Ovary (tissue), 9 donors: Measurements from ENCODE around the gene ZMYND11. TPM values are rescaled to one million over a fixed set of nuclear protein-coding genes. Genes with fewer than 3 reads are reported as not detected.
A peak's percentile ranks its signal among the peaks of the same experiment; 100 is the strongest.

Source experiments
- DNase-seq, 5 donors: peaks; one replicate each; pipeline ENCODE4 v3.0.0-alpha.2; 2019 to 2020
- H3K27ac ChIP-seq, 2 donors: fragments of 200-600 bp; one replicate each; pipeline versions ENCODE4 v1.5.1 to v1.8.0; 2019 to 2022
- H3K27me3 ChIP-seq: fragments of 200-600 bp; one replicate; pipeline ENCODE4 v1.8.0; 2022
- H3K36me3 ChIP-seq: fragments of 200-600 bp; sonication (generic); one replicate; pipeline ENCODE4 v1.5.1; 2019
- H3K4me1 ChIP-seq: one replicate; pipeline ENCODE4 v1.8.1; 2013; ENCODE audit warnings: mild to moderate bottlenecking, moderate library complexity; ENCODE audit not compliant: insufficient read depth
- H3K4me3 ChIP-seq: fragments of 200-600 bp; sonication (generic); one replicate; pipeline ENCODE4 v1.5.1; 2017
- H3K9me3 ChIP-seq, 2 donors: fragments of 200-600 bp in 1 of 2; sonication (generic) in 1 of 2; one replicate each; pipeline versions ENCODE4 v1.5.1 to v1.8.1; 2013 to 2019; ENCODE audit warnings: mild to moderate bottlenecking in 1 of 2, moderate library complexity in 1 of 2
- CTCF ChIP-seq, 3 donors: fragments of 450-650 bp in 2 of 3; fragments of 200-600 bp in 1 of 3; IDR thresholded peaks; one replicate each; pipeline versions ENCODE4 v1.5.1 to v1.8.0; 2016 to 2022; ENCODE audit warnings: antibody characterized with exemption in 3 of 3, mild to moderate bottlenecking in 1 of 3
- EP300 ChIP-seq: sonication (generic); formaldehyde crosslinking; IDR thresholded peaks from one replicate; pipeline ENCODE4 v1.6.1; 2017; ENCODE audit warnings: antibody characterized with exemption
- POLR2A ChIP-seq: fragments of 450-650 bp; IDR thresholded peaks from one replicate; pipeline ENCODE4 v1.6.1; 2017; ENCODE audit warnings: antibody characterized with exemption, mild to moderate bottlenecking, moderate library complexity
- WGBS, 3 donors: extraction: QIAGEN DNeasy Blood & Tissue Kit in 1 of 3; methylation state at CpG; one replicate each; pipeline versions ENCODE4 v1.1.5 to v1.1.7; 2013 to 2017; 5-methylcytosine and 5-hydroxymethylcytosine counted together
- intact Hi-C, 4 donors: fragments of 100-400 bp; cut with DNase I; formaldehyde crosslinking; loops; one replicate each; pipeline versions ENCODE4 v1.11.0 to v1.15.1; 2022 to 2023
- polyA plus RNA-seq, 2 donors: library from polyadenylated mRNA; stranded (reverse); fragments of 200-250 nt in 1 of 2; fragments of 350-450 nt in 1 of 2; fragmentation: Illumina TruSeq in 1 of 2; extraction: RNeasy Lipid Tissue Mini Kit (QIAGEN cat#74804) in 1 of 2; gene quantifications; one replicate each; pipeline ENCODE4 v1.2.3, GENCODE V29; 2013 to 2014
- total RNA-seq, 7 donors: library from RNA; depleted of rRNA in 2 of 7; stranded (reverse); fragments of >200 nt in 2 of 7; fragmentation: NEBNext Ultra II Directional in 3 of 7; extraction: Animal tissue kit (Norgen Biotek cat#: 25700) in 3 of 7; gene quantifications; one replicate each; pipeline versions ENCODE4 v1.1.0 to v1.2.4, GENCODE V29; 2016 to 2023
- donor health status: DM: no; HTN: no; CAD: no; lungs with moderate emphysema.
- donor health status: DM: no; HTN: no; CAD: no.
- donor health status: Bipolar disorder and iron deficiency.
- donor health status: DM: yes; HTN: yes; CAD: no.
- donor health status: DM: no; HTN: no; CAD: no.
- donor health status: DM: yes; HTN: yes; CAD: no.

ZMYND11 gene
- total and polyA plus RNA-seq, 9 donors: 48.4 to 93.6 (median 83.5) TPM

GRCh38 chr10:277963-278362 is 142.7 kb downstream of the ZMYND11 start:
- no peaks in the 10 kb centered on the region for H3K4me1 ChIP-seq
- no peaks in the 10 kb centered on the region for H3K9me3 ChIP-seq
- H3K27ac ChIP-seq: no peak overlapping the region
- 96 to 97% (median 97%) methylated on average over 15 to 19 of the region's 19 CpGs for WGBS, 3 donors
- DNase-seq: no peak
- H3K27me3 ChIP-seq: no peaks in the 10 kb centered on the region
- intact Hi-C loops: no loop called here
- TF ChIP-seq CTCF (IDR thresholded peaks at IDR 0.05) (no peak), POLR2A (no peak), EP300 (no peak)
- H3K36me3 ChIP-seq: no peaks in the 10 kb centered on the region
- H3K4me3 ChIP-seq: no peak overlapping the region

GRCh38 chr10:278707-279106 is 143.5 kb downstream of the ZMYND11 start:
- 92 to 97% (median 94%) methylated on average over 5 of the region's 5 CpGs for WGBS, 3 donors
- Histone ChIP-seq H3K9me3 (no peaks in the 10 kb centered on the region), H3K4me3 (no peak overlapping the region), H3K27me3 (no peaks in the 10 kb centered on the region), H3K36me3 (no peaks in the 10 kb centered on the region), H3K4me1 (no peaks in the 10 kb centered on the region), H3K27ac (no peak overlapping the region)
- no peak for TF ChIP-seq POLR2A
- TF ChIP-seq CTCF (IDR thresholded peaks at IDR 0.05): no peak
- no peak for TF ChIP-seq EP300
- intact Hi-C loops: no loop called here
- DNase-seq: no peak

GRCh38 chr10:279232-279631 is 144.0 kb downstream of the ZMYND11 start:
- no peak overlapping the region for H3K27ac ChIP-seq
- no peaks in the 10 kb centered on the region for H3K4me1 ChIP-seq
- H3K9me3 ChIP-seq: no peaks in the 10 kb centered on the region
- WGBS, 3 donors: 90 to 95% (median 90%) methylated on average over 9 of the region's 9 CpGs
- no peak overlapping the region for H3K4me3 ChIP-seq
- H3K36me3 ChIP-seq: no peaks in the 10 kb centered on the region
- no peak for DNase-seq
- intact Hi-C loops: no loop called here
- no peaks in the 10 kb centered on the region for H3K27me3 ChIP-seq
- TF ChIP-seq CTCF (IDR thresholded peaks at IDR 0.05) (no peak), EP300 (no peak), POLR2A (no peak)

- whole genome bisulfite sequencing, 3 donors: 87 to 88% (median 87%) methylated on average over 10 of the region's 10 CpGs
- Histone ChIP-seq H3K36me3 (no peaks in the 10 kb centered on the region), H3K4me3 (no peak overlapping the region), H3K27me3 (no peaks in the 10 kb centered on the region), H3K4me1 (no peaks in the 10 kb centered on the region), H3K9me3 (no peaks in the 10 kb centered on the region), H3K27ac (no peak overlapping the region)
- no peak for TF ChIP-seq CTCF (IDR thresholded peaks at IDR 0.05)
- no peak for TF ChIP-seq EP300
- no peak for TF ChIP-seq POLR2A
- DNase-seq: peak in 1 of 5 donors; percentile 9
- intact Hi-C loops: no loop called here
These were observed 144.4 kb downstream of the ZMYND11 start for GRCh38 chr10:279655-280054.
